ENCODE results near the gene PTF1A.

PTF1A gene

GRCh38 chr10:23187155-23187554 is 5.0 kb upstream of the PTF1A start:
- no peak for DNase-seq

GRCh38 chr10:23189024-23189423 is 3.1 kb upstream of the PTF1A start:
- DNase-seq = no peak

- DNase-seq = no peak
Measured at GRCh38 chr10:23190872-23191763, 994 bp upstream of the PTF1A start.

GRCh38 chr10:23192712-23193434 is 761 bp downstream of the PTF1A start:
- no peak for DNase-seq

GRCh38 chr10:23193435-23194074 is 1.4 kb downstream of the PTF1A start:
- DNase-seq = no peak

GRCh38 chr10:23194471-23194965 is 2.4 kb downstream of the PTF1A start:
- no peak for DNase-seq

- DNase-seq = no peak
Measured at GRCh38 chr10:23194966-23195845, 3.1 kb downstream of the PTF1A start.

GRCh38 chr10:23195846-23196600 is 3.9 kb downstream of the PTF1A start:
- no peak for DNase-seq

GRCh38 chr10:23196915-23197314 is 4.8 kb downstream of the PTF1A start:
- DNase-seq = no peak

- no peak for DNase-seq
Measured at GRCh38 chr10:23197416-23197861, 5.3 kb downstream of the PTF1A start.

- no peak for DNase-seq
Measured at GRCh38 chr10:23198610-23198939, 6.5 kb downstream of the PTF1A start.

GRCh38 chr10:23198940-23199767 is 7.0 kb downstream of the PTF1A start:
- DNase-seq = no peak

GRCh38 chr10:23199768-23200511 is 7.8 kb downstream of the PTF1A start:
- DNase-seq = no peak

GRCh38 chr10:23200586-23200985 is 8.5 kb downstream of the PTF1A start:
- DNase-seq = no peak

- no peak for DNase-seq
Measured at GRCh38 chr10:23200997-23201652, 9.0 kb downstream of the PTF1A start.

GRCh38 chr10:23201837-23202236 is 9.7 kb downstream of the PTF1A start:
- DNase-seq = no peak

- DNase-seq = no peak
Measured at GRCh38 chr10:23202779-23203178, 10.7 kb downstream of the PTF1A start.

GRCh38 chr10:23203369-23204325 is 11.5 kb downstream of the PTF1A start:
- no peak for DNase-seq
